Thoracic aorta (tissue), 2 donors: ENCODE results near the gene IGLL1. TPM values are rescaled to one million over a fixed set of nuclear protein-coding genes. Genes with fewer than 3 reads are reported as not detected.

Experiments used
- ATAC-seq: fragments of 150-250 bp; one replicate; pipeline ENCODE4 v1.8.0; 2017; ENCODE audit warnings: low read depth; ENCODE audit not compliant: insufficient number of reproducible peaks, low FRiP score
- DNase-seq: peaks from one replicate; pipeline ENCODE4 v3.0.0-alpha.2; 2020; ENCODE audit warnings: low spot score
- H3K27ac ChIP-seq, 2 donors: fragments of 200-600 bp; sonication (generic); 1 replicate in 1 of 2; 2 replicates in 1 of 2; pipeline ENCODE4 v1.5.1; 2016; ENCODE audit warnings: mild to moderate bottlenecking in 2 of 2, moderate library complexity in 2 of 2
- H3K27me3 ChIP-seq: fragments of 200-600 bp; sonication (generic); replicated peaks from 2 replicates; pipeline ENCODE4 v1.6.0; 2016; ENCODE audit warnings: mild to moderate bottlenecking; ENCODE audit not compliant: insufficient read depth
- H3K36me3 ChIP-seq: fragments of 200-600 bp; sonication (generic); one replicate; pipeline ENCODE4 v1.5.1; 2016
- H3K4me1 ChIP-seq, 2 donors: fragments of 200-600 bp; sonication (generic); 1 replicate in 1 of 2; 2 replicates in 1 of 2; pipeline versions ENCODE4 v1.5.1 to v1.6.0; 2016; ENCODE audit warnings: low read depth in 2 of 2, mild to moderate bottlenecking in 1 of 2; ENCODE audit not compliant: control insufficient read depth in 1 of 2
- H3K4me3 ChIP-seq: fragments of 200-600 bp; sonication (generic); 2 replicates; pipeline ENCODE4 v1.5.1; 2016; ENCODE audit warnings: mild to moderate bottlenecking
- H3K9me3 ChIP-seq: fragments of 200-600 bp; sonication (generic); 2 replicates; pipeline ENCODE4 v1.5.1; 2016
- total RNA-seq, 2 donors: library from RNA; depleted of rRNA; stranded (reverse); fragments of >200 nt; gene quantifications; one replicate each; pipeline versions ENCODE4 v1.1.0 to v1.2.3, GENCODE V29; 2016
- TF ChIP-seq, protein P1 (sequence below): fragments of 200-600 bp; sonication (generic); IDR thresholded peaks from one replicate; pipeline ENCODE4 v1.5.1; 2019; ENCODE audit warnings: antibody characterized with exemption

The IGLL1 gene
- total RNA-seq, 2 donors from 2014 or later, result not detected

DNA sequence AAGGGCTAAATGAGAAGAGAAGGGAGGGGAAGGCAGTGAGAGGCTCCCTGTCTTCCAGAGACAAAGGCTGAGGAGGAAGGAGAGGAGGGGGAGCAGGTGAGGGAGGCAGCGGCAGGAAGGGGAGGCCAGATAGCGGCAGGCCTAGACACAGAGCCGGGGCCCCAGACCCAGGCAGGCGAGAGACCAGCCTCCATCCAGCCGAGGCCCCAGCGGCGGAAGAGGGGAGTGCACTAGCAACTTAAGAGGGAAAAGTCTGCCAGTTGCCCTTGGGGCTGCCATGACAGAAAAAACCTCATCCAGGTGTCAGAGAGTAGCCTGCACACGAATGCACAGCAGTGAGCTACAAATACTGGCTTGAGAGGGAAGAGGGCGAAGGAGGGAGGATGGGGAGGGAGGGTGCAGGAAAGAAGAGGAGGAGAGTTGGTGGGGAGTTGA is 46.7 kb downstream of the IGLL1 start:
- ATAC-seq (no peak), DNase-seq (no peak)
- Histone ChIP-seq H3K27me3 (no peaks in the 10 kb centered on the region), H3K9me3 (no peaks in the 10 kb centered on the region), H3K4me1 (no peaks in the 10 kb centered on the region), H3K27ac (no peak overlapping the region), H3K4me3 (no peak overlapping the region), H3K36me3 (no peaks in the 10 kb centered on the region)
- TF ChIP-seq, protein P1, sequence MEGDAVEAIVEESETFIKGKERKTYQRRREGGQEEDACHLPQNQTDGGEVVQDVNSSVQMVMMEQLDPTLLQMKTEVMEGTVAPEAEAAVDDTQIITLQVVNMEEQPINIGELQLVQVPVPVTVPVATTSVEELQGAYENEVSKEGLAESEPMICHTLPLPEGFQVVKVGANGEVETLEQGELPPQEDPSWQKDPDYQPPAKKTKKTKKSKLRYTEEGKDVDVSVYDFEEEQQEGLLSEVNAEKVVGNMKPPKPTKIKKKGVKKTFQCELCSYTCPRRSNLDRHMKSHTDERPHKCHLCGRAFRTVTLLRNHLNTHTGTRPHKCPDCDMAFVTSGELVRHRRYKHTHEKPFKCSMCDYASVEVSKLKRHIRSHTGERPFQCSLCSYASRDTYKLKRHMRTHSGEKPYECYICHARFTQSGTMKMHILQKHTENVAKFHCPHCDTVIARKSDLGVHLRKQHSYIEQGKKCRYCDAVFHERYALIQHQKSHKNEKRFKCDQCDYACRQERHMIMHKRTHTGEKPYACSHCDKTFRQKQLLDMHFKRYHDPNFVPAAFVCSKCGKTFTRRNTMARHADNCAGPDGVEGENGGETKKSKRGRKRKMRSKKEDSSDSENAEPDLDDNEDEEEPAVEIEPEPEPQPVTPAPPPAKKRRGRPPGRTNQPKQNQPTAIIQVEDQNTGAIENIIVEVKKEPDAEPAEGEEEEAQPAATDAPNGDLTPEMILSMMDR, result no peak

DNA sequence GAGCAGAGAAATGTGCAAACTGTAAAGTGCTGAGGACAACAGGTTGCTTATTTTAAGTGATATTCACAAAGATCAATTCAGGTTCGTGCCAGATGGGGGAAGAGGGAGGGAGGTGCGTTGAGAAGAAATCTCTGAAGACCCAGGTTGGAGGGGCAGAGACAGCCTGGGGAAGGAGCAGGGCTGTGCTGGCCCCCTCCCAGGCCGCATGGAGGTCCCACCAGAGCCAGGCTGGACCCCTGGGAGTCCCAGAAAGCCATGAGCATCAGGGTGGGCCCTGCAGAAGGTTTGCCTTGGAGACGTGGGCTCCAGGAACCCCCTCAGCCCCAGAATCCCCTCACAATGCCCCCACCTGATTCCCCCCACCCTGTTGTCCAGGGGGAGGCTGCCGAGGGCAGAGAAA is 47.4 kb downstream of the IGLL1 start:
- no peak overlapping the region for H3K4me3 ChIP-seq
- H3K27me3 ChIP-seq, result no peaks in the 10 kb centered on the region
- TF ChIP-seq, protein P1, result no peak
- H3K27ac ChIP-seq, result no peak overlapping the region
- DNase-seq (no peak), ATAC-seq (no peak)
- H3K36me3 ChIP-seq, result no peaks in the 10 kb centered on the region
- no peaks in the 10 kb centered on the region for H3K4me1 ChIP-seq
- no peaks in the 10 kb centered on the region for H3K9me3 ChIP-seq

DNA sequence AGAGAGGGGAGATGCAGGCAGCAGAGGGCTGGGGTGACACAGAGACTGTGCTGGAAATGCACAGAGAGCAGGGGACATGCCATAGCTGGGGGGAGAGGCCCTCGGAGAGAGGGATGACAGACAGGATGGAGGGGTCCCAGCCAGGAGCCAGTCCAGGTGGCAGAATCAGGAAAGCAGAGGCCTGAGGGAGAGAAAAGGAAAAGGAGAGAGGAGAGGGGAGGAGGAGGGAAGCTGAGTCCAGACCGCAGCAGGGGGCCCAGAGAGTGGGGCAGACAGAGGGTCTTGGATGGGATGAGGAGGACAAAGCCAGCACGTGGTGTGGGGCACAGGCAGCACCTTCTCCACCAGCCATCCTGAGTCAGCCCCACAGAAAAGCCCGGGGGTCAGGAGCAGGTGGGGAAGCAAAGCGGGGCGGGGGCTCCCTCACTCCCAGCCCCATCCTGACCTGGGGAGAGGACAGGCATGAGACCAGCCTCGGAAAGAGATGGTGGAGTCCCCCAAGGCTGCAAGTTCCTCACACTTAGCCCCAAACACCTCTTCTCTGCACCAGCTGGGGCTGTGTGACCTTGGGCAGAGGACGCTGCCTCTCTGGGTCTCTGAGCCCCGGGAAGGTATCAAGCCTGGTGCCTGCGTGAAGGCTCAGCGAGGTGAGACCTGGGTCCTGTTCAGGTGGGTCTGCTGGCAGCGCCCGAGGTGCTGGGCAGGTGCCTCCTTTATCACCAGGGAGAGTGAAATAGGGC is 48.0 kb downstream of the IGLL1 start:
- ATAC-seq (no peak), DNase-seq (no peak)
- H3K9me3 ChIP-seq, result no peaks in the 10 kb centered on the region
- H3K4me3 ChIP-seq, result no peak overlapping the region
- no peaks in the 10 kb centered on the region for H3K36me3 ChIP-seq
- H3K4me1 ChIP-seq, result peaks cover 0 to 4% of the 10 kb centered on the region in 2 donors
- no peaks in the 10 kb centered on the region for H3K27me3 ChIP-seq
- TF ChIP-seq, protein P1, result no peak
- H3K27ac ChIP-seq, result no peak overlapping the region

DNA sequence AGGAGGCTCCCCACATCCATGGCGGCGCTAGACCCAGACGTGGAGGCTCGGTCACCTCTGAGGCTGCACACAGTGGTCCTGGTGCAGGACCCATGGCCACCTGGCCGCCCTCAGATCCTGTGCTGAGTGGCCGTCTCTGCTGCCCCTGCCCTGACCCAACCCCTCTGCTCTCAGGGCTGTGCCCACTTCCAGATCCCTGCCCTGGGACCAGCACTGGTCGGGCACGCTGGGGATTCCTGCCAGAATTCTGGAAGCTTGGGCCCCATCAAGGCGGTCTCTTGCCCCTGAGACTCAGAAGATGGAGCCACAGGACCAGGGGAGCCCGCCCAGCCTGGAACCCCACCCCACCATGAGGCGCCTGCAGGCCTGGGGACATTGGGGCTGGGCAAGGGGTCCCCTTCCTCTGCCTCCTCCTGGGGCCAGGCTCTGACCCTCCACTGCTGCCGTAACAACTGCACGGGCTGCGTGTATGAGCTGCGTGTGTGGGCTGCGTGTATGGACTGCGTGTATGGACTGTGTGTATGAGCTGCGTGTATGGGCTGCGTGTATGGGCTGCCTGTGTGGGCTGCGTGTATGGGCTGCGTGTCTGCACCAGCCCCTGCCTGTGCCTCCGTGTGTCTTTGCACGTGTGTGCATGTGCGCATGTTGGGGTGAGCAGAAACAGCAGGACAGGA is 48.7 kb downstream of the IGLL1 start:
- Histone ChIP-seq H3K36me3 (no peaks in the 10 kb centered on the region), H3K27me3 (no peaks in the 10 kb centered on the region), H3K4me3 (no peak overlapping the region), H3K27ac (no peak overlapping the region), H3K9me3 (no peaks in the 10 kb centered on the region), H3K4me1 (peaks cover 0 to 11% of the 10 kb centered on the region in 2 donors)
- TF ChIP-seq, protein P1, result no peak
- DNase-seq (no peak), ATAC-seq (no peak)

DNA sequence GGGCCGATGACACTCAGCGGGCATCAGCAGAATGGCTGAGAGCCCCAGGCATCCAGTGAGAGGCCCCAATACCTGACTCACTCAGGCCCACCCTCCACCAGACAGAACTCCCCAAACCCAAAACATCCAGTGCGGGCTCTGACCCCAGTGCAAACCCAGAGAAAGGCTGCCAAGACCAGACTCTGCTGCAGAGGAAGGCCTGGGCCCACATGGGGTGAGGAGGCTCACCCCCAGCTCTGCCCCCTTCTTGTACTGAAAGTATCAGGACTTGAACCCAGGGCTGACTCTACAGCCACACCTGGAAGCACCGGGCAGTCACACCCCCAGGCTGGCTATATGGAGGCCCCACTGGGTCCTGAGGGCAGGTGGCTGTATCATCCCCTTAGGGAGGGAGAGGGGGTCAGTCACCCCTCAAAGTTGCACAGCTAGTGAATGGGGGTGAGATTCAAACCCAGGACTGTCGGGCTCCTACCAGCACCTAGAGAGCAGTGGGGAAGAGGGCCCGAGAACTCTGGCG is 49.3 kb downstream of the IGLL1 start:
- ATAC-seq (no peak), DNase-seq (no peak)
- H3K4me1 ChIP-seq, result peaks cover 0 to 13% of the 10 kb centered on the region in 2 donors
- H3K27ac ChIP-seq, result no peak overlapping the region
- H3K4me3 ChIP-seq, result no peak overlapping the region
- H3K36me3 ChIP-seq, result no peaks in the 10 kb centered on the region
- H3K27me3 ChIP-seq, result no peaks in the 10 kb centered on the region
- H3K9me3 ChIP-seq, result no peaks in the 10 kb centered on the region
- TF ChIP-seq, protein P1, result no peak
